ENCODE measurements around the gene RAET1L. TPM values are rescaled to one million over a fixed set of nuclear protein-coding genes. Genes with fewer than 3 reads are reported as not detected.

RAET1L gene
- total RNA-seq, 4 donors from 2014 or later: 1.2 to 7.1 (median 3.6) TPM

DNA sequence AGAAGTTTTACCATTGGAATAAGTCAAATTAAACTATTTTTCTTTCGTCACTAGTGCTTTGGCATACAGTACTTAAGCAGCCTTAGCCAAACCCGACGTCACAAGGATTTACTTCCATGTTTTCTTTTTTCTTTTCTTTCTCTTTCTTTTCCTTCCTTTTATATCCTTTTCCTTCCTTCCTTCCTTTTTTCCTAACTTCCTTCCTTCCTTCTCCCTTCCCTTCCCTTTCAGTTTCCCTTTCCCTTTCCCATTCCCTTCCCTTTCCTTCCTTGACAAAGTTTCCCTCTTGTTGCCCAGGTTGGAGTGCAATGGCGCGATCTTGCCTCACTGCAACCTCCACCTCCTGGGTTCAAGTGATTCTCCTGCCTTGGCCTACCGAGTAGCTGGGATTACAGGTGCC lies 33.7 kb upstream of the RAET1L start:
- DNase-seq (ENCODE audit: low spot score in 2 of 2): no peak
- 88 to 94% methylated on average over 6 of the region's 6 CpGs for WGBS, 2 donors
- no peak for TF ChIP-seq POLR2A (IDR thresholded peaks at IDR 0.05)
- TF ChIP-seq, protein P1, sequence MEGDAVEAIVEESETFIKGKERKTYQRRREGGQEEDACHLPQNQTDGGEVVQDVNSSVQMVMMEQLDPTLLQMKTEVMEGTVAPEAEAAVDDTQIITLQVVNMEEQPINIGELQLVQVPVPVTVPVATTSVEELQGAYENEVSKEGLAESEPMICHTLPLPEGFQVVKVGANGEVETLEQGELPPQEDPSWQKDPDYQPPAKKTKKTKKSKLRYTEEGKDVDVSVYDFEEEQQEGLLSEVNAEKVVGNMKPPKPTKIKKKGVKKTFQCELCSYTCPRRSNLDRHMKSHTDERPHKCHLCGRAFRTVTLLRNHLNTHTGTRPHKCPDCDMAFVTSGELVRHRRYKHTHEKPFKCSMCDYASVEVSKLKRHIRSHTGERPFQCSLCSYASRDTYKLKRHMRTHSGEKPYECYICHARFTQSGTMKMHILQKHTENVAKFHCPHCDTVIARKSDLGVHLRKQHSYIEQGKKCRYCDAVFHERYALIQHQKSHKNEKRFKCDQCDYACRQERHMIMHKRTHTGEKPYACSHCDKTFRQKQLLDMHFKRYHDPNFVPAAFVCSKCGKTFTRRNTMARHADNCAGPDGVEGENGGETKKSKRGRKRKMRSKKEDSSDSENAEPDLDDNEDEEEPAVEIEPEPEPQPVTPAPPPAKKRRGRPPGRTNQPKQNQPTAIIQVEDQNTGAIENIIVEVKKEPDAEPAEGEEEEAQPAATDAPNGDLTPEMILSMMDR (IDR thresholded peaks at IDR 0.05): no peak
- H3K4me3 ChIP-seq (ENCODE audit: low read depth, poor library complexity, severe bottlenecking): peak overlapping the region; percentile 3
- intact Hi-C loops (cut with DNase I; ENCODE audit: low total_unique reads): no loop called here

DNA sequence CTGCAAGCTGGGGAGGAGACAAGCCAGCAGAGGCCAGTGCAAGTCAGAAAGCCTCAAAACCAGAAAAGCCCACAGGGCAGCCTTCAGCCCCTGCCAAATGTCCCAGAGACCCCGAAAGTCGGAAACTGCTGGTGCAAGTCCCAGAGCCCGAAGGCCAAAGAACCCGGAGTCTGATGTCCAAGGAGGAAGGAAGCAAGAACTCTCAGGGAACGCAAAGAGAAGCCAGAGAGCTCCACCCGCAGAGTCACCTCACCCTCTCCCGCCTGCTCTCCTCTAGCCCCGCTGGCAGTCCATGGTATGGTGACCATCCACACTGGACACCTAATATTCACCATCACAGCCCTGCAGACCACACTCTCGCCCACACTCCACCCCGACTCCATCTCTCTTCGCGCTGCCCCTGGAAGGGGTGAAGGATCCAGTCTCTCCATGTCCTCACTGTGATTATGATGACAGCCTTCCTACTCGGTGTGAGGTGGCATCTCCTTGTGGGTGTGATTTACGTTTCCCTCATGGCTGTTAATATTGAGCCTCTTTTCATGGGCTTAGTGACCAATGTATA lies 33.0 kb upstream of the RAET1L start:
- intact Hi-C loops (cut with DNase I; ENCODE audit: low total_unique reads): no loop called here
- DNase-seq (ENCODE audit: low spot score in 2 of 2): peak in 1 of 2 donors; percentile 54
- H3K4me3 ChIP-seq (ENCODE audit: low read depth, poor library complexity, severe bottlenecking): no peak overlapping the region
- TF ChIP-seq POLR2A (IDR thresholded peaks at IDR 0.05): no peak
- TF ChIP-seq, protein P1 (IDR thresholded peaks at IDR 0.05): no peak
- 82 to 86% methylated on average over 14 of the region's 14 CpGs for WGBS, 2 donors

DNA sequence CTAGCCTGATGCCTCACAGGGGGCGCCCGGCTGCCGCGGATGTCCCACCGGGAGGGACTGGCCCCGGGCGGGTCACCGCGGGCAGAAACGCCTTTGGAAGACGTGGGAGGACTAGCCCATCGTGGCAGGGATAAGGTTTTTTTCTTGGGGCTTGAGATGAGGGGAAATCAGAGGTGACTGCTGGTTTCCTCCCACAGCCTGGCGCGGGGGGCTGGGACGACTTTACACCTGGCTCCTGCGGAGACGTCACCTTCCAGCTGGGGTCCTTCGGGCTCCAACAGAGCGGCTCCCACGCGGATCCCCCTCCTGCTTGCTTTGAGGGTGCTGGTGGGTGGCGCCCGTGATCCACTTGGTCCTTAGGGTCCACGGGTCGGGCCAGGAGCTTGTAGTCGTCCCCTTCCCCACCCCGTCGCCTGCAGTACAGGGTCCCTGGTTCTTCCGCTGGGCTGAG lies 32.2 kb upstream of the RAET1L start:
- 77 to 79% methylated on average over 29 of the region's 29 CpGs for WGBS, 2 donors
- intact Hi-C loops (cut with DNase I; ENCODE audit: low total_unique reads): no loop called here

DNA sequence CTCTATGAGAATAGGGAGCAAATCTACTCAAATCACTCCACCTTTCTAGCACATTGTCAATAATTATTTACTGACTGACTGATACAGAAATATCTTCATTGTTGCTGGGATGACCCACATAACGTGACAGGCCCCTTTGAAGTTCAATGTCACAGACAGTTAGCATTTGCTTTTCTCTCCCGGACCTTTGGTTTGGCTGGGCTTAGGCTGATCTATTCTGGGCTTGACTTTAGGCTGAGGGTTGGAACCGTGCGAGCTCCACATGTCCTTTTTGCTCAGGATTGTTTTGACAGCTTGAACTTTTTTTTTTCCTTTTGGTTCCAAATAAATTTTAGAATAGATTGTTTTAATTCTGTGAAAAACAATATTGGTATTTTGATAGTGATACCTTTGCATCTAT lies 31.6 kb upstream of the RAET1L start:
- H3K4me3 ChIP-seq (ENCODE audit: low read depth, poor library complexity, severe bottlenecking): no peak overlapping the region
- intact Hi-C loops (cut with DNase I; ENCODE audit: low total_unique reads): no loop called here
- TF ChIP-seq, protein P1 (IDR thresholded peaks at IDR 0.05): no peak
- no peak for TF ChIP-seq POLR2A (IDR thresholded peaks at IDR 0.05)
- WGBS, 2 donors: 56 to 72% methylated on average over 4 of the region's 4 CpGs
- DNase-seq (ENCODE audit: low spot score in 2 of 2): no peak

More for the DNA sequence above, 32.2 kb upstream of the RAET1L start:
- peak in 1 of 2 donors; percentile 56 for DNase-seq (ENCODE audit: low spot score in 2 of 2)
- H3K4me3 ChIP-seq (ENCODE audit: low read depth, poor library complexity, severe bottlenecking): no peak overlapping the region
- no peak for TF ChIP-seq POLR2A (IDR thresholded peaks at IDR 0.05)
- TF ChIP-seq, protein P1 (IDR thresholded peaks at IDR 0.05): no peak

DNA sequence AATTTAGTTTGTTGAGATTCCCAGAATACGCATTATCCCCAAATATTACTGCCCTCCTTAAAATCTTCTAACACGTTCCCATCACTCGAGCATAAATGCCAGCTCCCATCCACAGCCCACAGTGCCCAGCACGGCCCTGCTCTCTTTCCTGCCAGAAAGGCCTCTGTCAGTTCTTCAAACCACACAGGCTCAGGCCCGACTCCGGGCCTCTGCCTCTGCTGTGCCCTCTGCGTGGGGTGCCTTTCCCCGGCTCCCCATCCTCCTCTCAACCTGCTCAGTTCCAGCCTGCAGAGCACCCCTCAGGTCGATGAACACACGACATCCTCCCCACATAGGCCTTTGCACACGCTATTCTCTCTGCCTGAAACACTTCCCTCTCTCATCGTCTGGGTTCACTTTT lies 30.8 kb upstream of the RAET1L start:
- WGBS, 2 donors: 83 to 84% methylated on average over 12 of the region's 12 CpGs
- peak in 1 of 2 donors; percentile 72 for DNase-seq (ENCODE audit: low spot score in 2 of 2)
- intact Hi-C loops (cut with DNase I; ENCODE audit: low total_unique reads): no loop called here

More for the DNA sequence above, 30.8 kb upstream of the RAET1L start:
- TF ChIP-seq, protein P1 (IDR thresholded peaks at IDR 0.05): no peak
- TF ChIP-seq POLR2A (IDR thresholded peaks at IDR 0.05): no peak
- no peak overlapping the region for H3K4me3 ChIP-seq (ENCODE audit: low read depth, poor library complexity, severe bottlenecking)

Data from lower leg skin (tissue), 4 donors.